GM12878 (cell line): Measurements from ENCODE around the gene TIMM29. TPM values are rescaled to one million over a fixed set of nuclear protein-coding genes. Genes with fewer than 3 reads are reported as not detected.

Source experiments
- HDAC2 ChIP-seq: fragments of 200-600 bp; sonication (generic); IDR thresholded peaks from 2 replicates; pipeline ENCODE4 v1.6.1; 2017
- HDGF ChIP-seq: fragments of 450-650 bp; IDR thresholded peaks from 2 replicates; pipeline ENCODE4 v1.6.1; 2016; ENCODE audit warnings: antibody characterized with exemption
- MLLT1 ChIP-seq: fragments of 450-650 bp; IDR thresholded peaks from 2 replicates; pipeline ENCODE4 v1.6.1; 2016; ENCODE audit warnings: mild to moderate bottlenecking
- NBN ChIP-seq: fragments of 450-650 bp; IDR thresholded peaks from 2 replicates; pipeline ENCODE4 v1.6.1; 2016
- NR2C1 ChIP-seq: fragments of 450-650 bp; IDR thresholded peaks from 2 replicates; pipeline ENCODE4 v1.6.1; 2017; ENCODE audit warnings: antibody characterized with exemption, mild to moderate bottlenecking, moderate library complexity
- SMC3 ChIP-seq: IDR thresholded peaks from 2 replicates; pipeline ENCODE4 v1.6.1; 2011; ENCODE audit warnings: low read length, improper control_type of control experiment, borderline replicate concordance
- TCF12 ChIP-seq: IDR thresholded peaks from 2 replicates; pipeline ENCODE4 v1.6.1; 2011; ENCODE audit warnings: low read depth, mild to moderate bottlenecking, low read length
- ZNF24 ChIP-seq: fragments of 450-650 bp; IDR thresholded peaks from 2 replicates; pipeline ENCODE4 v1.6.1; 2017; ENCODE audit warnings: antibody characterized with exemption, mild to moderate bottlenecking
- polyA plus RNA-seq, 11 experiments: library from polyadenylated mRNA; depleted of rRNA in 4 of 11; unstranded in 6 of 11; stranded (reverse) in 5 of 11; fragments of >200 nt; fragmentation: Nextera tagmentation in 4 of 11; fragmentation: Illumina TruSeq in 1 of 11; extraction: Ambion mirVana in 4 of 11; extraction: Trizol in 1 of 11; gene quantifications; 1 replicate in 1 of 11; 2 replicates in 10 of 11; pipeline versions ENCODE4 v1.2.1 to v1.2.3, GENCODE V29; 2011 to 2016; ENCODE audit warnings: inconsistent platforms in 2 of 11, missing spikeins in 2 of 11, low read depth in 1 of 11
- total RNA-seq, 4 experiments: library from RNA; depleted of rRNA in 3 of 4; stranded (reverse); fragments of >200 nt in 3 of 4; fragmentation: Illumina TruSeq in 1 of 4; extraction: Trizol in 1 of 4; gene quantifications; 2 replicates each; pipeline versions ENCODE4 v1.2.1 to v1.2.3, GENCODE V29; 2013 to 2021
- TF ChIP-seq, protein P1 (sequence below): IDR thresholded peaks from 2 replicates; pipeline ENCODE4 v1.6.1; 2012; ENCODE audit warnings: mild to moderate bottlenecking, low read depth, low read length
- TF ChIP-seq, protein P2 (sequence below): IDR thresholded peaks from 2 replicates; pipeline ENCODE4 v1.6.1; 2011; ENCODE audit warnings: low read depth, low read length, improper control_type of control experiment, borderline replicate concordance

TIMM29 gene
- total and polyA plus RNA-seq, 10 of the 15 experiments (the other 5 are each of a cell fraction or from before 2014, with no cell fraction given), result 2.4 to 27.9 (median 13.5) TPM

GRCh38 chr19:10971107-10971726, 42.6 kb downstream of the TIMM29 start (continued):
- TF ChIP-seq SMC3 (no peak), NR2C1 (no peak), HDGF (no peak), ZNF24 (no peak), MLLT1 (no peak), TCF12 (no peak), NBN (no peak), HDAC2 (no peak)
- TF ChIP-seq, protein P1, sequence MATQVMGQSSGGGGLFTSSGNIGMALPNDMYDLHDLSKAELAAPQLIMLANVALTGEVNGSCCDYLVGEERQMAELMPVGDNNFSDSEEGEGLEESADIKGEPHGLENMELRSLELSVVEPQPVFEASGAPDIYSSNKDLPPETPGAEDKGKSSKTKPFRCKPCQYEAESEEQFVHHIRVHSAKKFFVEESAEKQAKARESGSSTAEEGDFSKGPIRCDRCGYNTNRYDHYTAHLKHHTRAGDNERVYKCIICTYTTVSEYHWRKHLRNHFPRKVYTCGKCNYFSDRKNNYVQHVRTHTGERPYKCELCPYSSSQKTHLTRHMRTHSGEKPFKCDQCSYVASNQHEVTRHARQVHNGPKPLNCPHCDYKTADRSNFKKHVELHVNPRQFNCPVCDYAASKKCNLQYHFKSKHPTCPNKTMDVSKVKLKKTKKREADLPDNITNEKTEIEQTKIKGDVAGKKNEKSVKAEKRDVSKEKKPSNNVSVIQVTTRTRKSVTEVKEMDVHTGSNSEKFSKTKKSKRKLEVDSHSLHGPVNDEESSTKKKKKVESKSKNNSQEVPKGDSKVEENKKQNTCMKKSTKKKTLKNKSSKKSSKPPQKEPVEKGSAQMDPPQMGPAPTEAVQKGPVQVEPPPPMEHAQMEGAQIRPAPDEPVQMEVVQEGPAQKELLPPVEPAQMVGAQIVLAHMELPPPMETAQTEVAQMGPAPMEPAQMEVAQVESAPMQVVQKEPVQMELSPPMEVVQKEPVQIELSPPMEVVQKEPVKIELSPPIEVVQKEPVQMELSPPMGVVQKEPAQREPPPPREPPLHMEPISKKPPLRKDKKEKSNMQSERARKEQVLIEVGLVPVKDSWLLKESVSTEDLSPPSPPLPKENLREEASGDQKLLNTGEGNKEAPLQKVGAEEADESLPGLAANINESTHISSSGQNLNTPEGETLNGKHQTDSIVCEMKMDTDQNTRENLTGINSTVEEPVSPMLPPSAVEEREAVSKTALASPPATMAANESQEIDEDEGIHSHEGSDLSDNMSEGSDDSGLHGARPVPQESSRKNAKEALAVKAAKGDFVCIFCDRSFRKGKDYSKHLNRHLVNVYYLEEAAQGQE, result no peak
- TF ChIP-seq, protein P2, sequence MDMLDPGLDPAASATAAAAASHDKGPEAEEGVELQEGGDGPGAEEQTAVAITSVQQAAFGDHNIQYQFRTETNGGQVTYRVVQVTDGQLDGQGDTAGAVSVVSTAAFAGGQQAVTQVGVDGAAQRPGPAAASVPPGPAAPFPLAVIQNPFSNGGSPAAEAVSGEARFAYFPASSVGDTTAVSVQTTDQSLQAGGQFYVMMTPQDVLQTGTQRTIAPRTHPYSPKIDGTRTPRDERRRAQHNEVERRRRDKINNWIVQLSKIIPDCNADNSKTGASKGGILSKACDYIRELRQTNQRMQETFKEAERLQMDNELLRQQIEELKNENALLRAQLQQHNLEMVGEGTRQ, result no peak
